HEK293 (cell line): ENCODE results near the gene MPV17.

Experiments
- CTCF ChIA-PET: fragments of 350-600 bp; formaldehyde crosslinking; extraction: SDS; loops from one replicate; lab custom pipeline; 2021; ENCODE audit warnings: antibody characterized with exemption; lab: Yijun Ruan, JAX
- POLR2A ChIA-PET: fragments of 300-600 bp; formaldehyde crosslinking; extraction: SDS; loops from one replicate; lab custom pipeline; 2020; ENCODE audit warnings: antibody characterized with exemption, inconsistent platforms; lab: Yijun Ruan, JAX
- H3K27ac ChIP-seq: fragments of 200-500 bp; sonication (Bioruptor generic); 2 replicates; pipeline ENCODE4 v1.5.1; 2014; ENCODE audit warnings: low read depth, low read length, control low read depth, inconsistent platforms; ENCODE audit errors: extremely low read depth
- H3K36me3 ChIP-seq, 2 experiments: fragments of 200-500 bp in 1 of 2; sonication (Bioruptor generic) in 1 of 2; 1 replicate in 1 of 2; 2 replicates in 1 of 2; pipeline ENCODE4 v1.5.1; 2014 to 2017; ENCODE audit warnings: inconsistent platforms in 2 of 2, low read length in 2 of 2; ENCODE audit not compliant: control insufficient read depth in 2 of 2, insufficient read depth in 1 of 2
- H3K4me1 ChIP-seq: fragments of 200-500 bp; sonication (Bioruptor generic); 2 replicates; pipeline ENCODE4 v1.5.1; 2014; ENCODE audit warnings: mild to moderate bottlenecking, low read length, inconsistent platforms; ENCODE audit not compliant: control insufficient read depth, insufficient read depth
- H3K4me3 ChIP-seq: 2 replicates; pipeline ENCODE4 v1.5.1; 2011; ENCODE audit warnings: low read depth, mild to moderate bottlenecking, control low read depth, low read length, moderate library complexity
- H3K9me3 ChIP-seq: fragments of 200-500 bp; sonication (Bioruptor generic); 2 replicates; pipeline ENCODE4 v1.5.1; 2014; ENCODE audit warnings: low read depth, low read length, inconsistent platforms; ENCODE audit not compliant: control insufficient read depth, insufficient read depth
- AEBP2 ChIP-seq: fragments of 450-650 bp; formaldehyde crosslinking; IDR thresholded peaks from 2 replicates; pipeline ENCODE4 v1.5.1; 2016; ENCODE audit warnings: missing biosample characterization, missing genetic modification characterization, borderline replicate concordance
- GLI4 ChIP-seq: fragments of 450-650 bp; formaldehyde crosslinking; IDR thresholded peaks from 2 replicates; pipeline ENCODE4 v1.5.1; 2016; ENCODE audit warnings: missing biosample characterization, missing genetic modification characterization
- HOXA7 ChIP-seq: sonication (generic); formaldehyde crosslinking; IDR thresholded peaks from 2 replicates; pipeline ENCODE4 v1.8.1; 2022; ENCODE audit warnings: missing genetic modification reagents, borderline replicate concordance
- KLF1 ChIP-seq: fragments of 450-650 bp; formaldehyde crosslinking; IDR thresholded peaks from 2 replicates; pipeline ENCODE4 v1.5.1; 2016; ENCODE audit warnings: missing biosample characterization, missing genetic modification characterization
- OVOL3 ChIP-seq: fragments of 450-650 bp; formaldehyde crosslinking; IDR thresholded peaks from 2 replicates; pipeline ENCODE4 v1.5.1; 2016; ENCODE audit warnings: missing biosample characterization, missing genetic modification characterization
- PRDM1 ChIP-seq: fragments of 450-650 bp; formaldehyde crosslinking; IDR thresholded peaks from 2 replicates; pipeline ENCODE4; 2016; ENCODE audit warnings: missing biosample characterization, missing genetic modification characterization
- ZBTB17 ChIP-seq: fragments of 450-650 bp; formaldehyde crosslinking; IDR thresholded peaks from 2 replicates; pipeline ENCODE4 v1.5.1; 2016; ENCODE audit warnings: missing biosample characterization, missing genetic modification characterization
- ZBTB26 ChIP-seq: fragments of 450-650 bp; formaldehyde crosslinking; optimal IDR thresholded peaks from 2 replicates; pipeline ENCODE3; 2016; ENCODE audit warnings: missing biosample characterization, mild to moderate bottlenecking, missing genetic modification characterization
- ZNF248 ChIP-seq: fragments of 450-650 bp; formaldehyde crosslinking; IDR thresholded peaks from 2 replicates; pipeline ENCODE4 v1.5.1; 2017; ENCODE audit warnings: missing biosample characterization, missing genetic modification characterization
- ZNF341 ChIP-seq: fragments of 450-650 bp; formaldehyde crosslinking; IDR thresholded peaks from 2 replicates; pipeline ENCODE4; 2016; ENCODE audit warnings: low read depth, missing biosample characterization, missing genetic modification characterization
- ZNF488 ChIP-seq: fragments of 450-650 bp; formaldehyde crosslinking; IDR thresholded peaks from 2 replicates; pipeline ENCODE4 v1.5.1; 2016; ENCODE audit warnings: missing biosample characterization, missing genetic modification characterization
- ZNF555 ChIP-seq: fragments of 450-650 bp; formaldehyde crosslinking; conservative IDR thresholded peaks from 2 replicates; pipeline ENCODE4 v1.5.1; 2017; ENCODE audit warnings: missing biosample characterization, mild to moderate bottlenecking, missing genetic modification characterization, inconsistent platforms
- ZNF561 ChIP-seq: fragments of 450-650 bp; IDR thresholded peaks from 2 replicates; pipeline ENCODE4 v1.5.1; 2018; ENCODE audit warnings: missing biosample characterization, missing genetic modification characterization, borderline replicate concordance
- ZNF585B ChIP-seq: fragments of 450-650 bp; formaldehyde crosslinking; IDR thresholded peaks from 2 replicates; pipeline ENCODE4 v1.5.1; 2016; ENCODE audit warnings: missing biosample characterization, missing genetic modification characterization
- ZNF660 ChIP-seq: fragments of 450-650 bp; IDR thresholded peaks from 2 replicates; pipeline ENCODE4 v1.5.1; 2018; ENCODE audit warnings: missing biosample characterization, mild to moderate bottlenecking, missing genetic modification characterization
- ZNF670 ChIP-seq: fragments of 450-650 bp; formaldehyde crosslinking; IDR thresholded peaks from 2 replicates; pipeline ENCODE4 v1.5.1; 2016; ENCODE audit warnings: missing biosample characterization, missing genetic modification characterization, low read depth

The MPV17 gene

GRCh38 chr2:27351802-27352598, 29.1 kb upstream of the MPV17 start:
- Histone ChIP-seq H3K4me1 (peaks cover 4% of the 10 kb centered on the region), H3K9me3 (no peaks in the 10 kb centered on the region), H3K27ac (no peak overlapping the region), H3K36me3 (peaks cover 0 to 3% of the 10 kb centered on the region in 2 experiments; a peak in 1 of 3 replicates), H3K4me3 (no peak overlapping the region)
- TF ChIP-seq ZBTB17 (tag by site-specific recombination) (no peak), OVOL3 (tag by site-specific recombination) (no peak), PRDM1 (tag by site-specific recombination) (peak; percentile 54; the same call in 1 of the 2 replicates)
- ChIA-PET POLR2A (interaction anchor here (1.8 kb wide), 1 partner anchor 18 kb away, joined by 9 read pairs; the partner anchor contains the start of genes EIF2B4 and SNX17), CTCF (interaction anchor here (0.6 to 1.4 kb wide), 5 partner anchors 9 to 59 kb away, joined by 3 to 4 read pairs (median 3); no protein-coding TSS in a partner anchor)

GRCh38 chr2:27350106-27350693, 27.3 kb upstream of the MPV17 start:
- H3K36me3 ChIP-seq, result peaks cover 0 to 3% of the 10 kb centered on the region in 2 experiments; a peak in 1 of 3 replicates
- H3K9me3 ChIP-seq, result no peaks in the 10 kb centered on the region
- no peak overlapping the region for H3K27ac ChIP-seq
- H3K4me1 ChIP-seq, result peaks cover 4% of the 10 kb centered on the region
- ChIA-PET CTCF (interaction anchor here (0.6 kb wide), 1 partner anchor 132 kb away, joined by 4 read pairs; no protein-coding TSS in a partner anchor), POLR2A (interaction anchor here (1.8 kb wide), 1 partner anchor 20 kb away, joined by 9 read pairs; the partner anchor contains the start of genes EIF2B4 and SNX17)
- no peak overlapping the region for H3K4me3 ChIP-seq
- TF ChIP-seq PRDM1 (tag by site-specific recombination) (no peak), ZNF555 (tag by site-specific recombination) (no peak), AEBP2 (tag by site-specific recombination) (no peak), ZNF341 (tag by site-specific recombination) (no peak), HOXA7 (no peak), ZNF488 (tag by site-specific recombination) (no peak), ZNF660 (tag by site-specific recombination) (no peak), ZNF670 (tag by site-specific recombination) (no peak), GLI4 (tag by site-specific recombination) (no peak)

GRCh38 chr2:27347641-27348040, 24.7 kb upstream of the MPV17 start:
- ChIA-PET POLR2A (interaction anchor here (0.7 kb wide), 1 partner anchor 13 kb away, joined by 3 read pairs; no protein-coding TSS in a partner anchor), CTCF (interaction anchor here (0.6 kb wide), 1 partner anchor 22 kb away, joined by 4 read pairs; no protein-coding TSS in a partner anchor)
- no peaks in the 10 kb centered on the region for H3K4me1 ChIP-seq
- no peak overlapping the region for H3K4me3 ChIP-seq
- TF ChIP-seq ZBTB26, result no peak
- no peak for TF ChIP-seq ZNF585B
- no peak for TF ChIP-seq ZNF248 (tag by site-specific recombination)
- TF ChIP-seq ZNF561 (tag by site-specific recombination), result no peak
- 0 out of 2 replicates have a peak, but pooled peaks have one; percentile 60 for TF ChIP-seq KLF1 (tag by site-specific recombination)
- no peak overlapping the region for H3K27ac ChIP-seq
- H3K36me3 ChIP-seq, result peaks cover 9 to 11% of the 10 kb centered on the region in 2 experiments; a peak in 2 of 3 replicates
- no peaks in the 10 kb centered on the region for H3K9me3 ChIP-seq
